Esophagus squamous epithelium (tissue), 5 donors: ENCODE results near the gene ARHGAP44. TPM values are rescaled to one million over a fixed set of nuclear protein-coding genes. Genes with fewer than 3 reads are reported as not detected.

ENCODE experiments used
- DNase-seq: peaks from one replicate; lab custom pipeline; 2025; lab: John Stamatoyannopoulos, UW
- H3K27ac ChIP-seq, 4 donors: fragments of 200-600 bp; sonication (generic); one replicate each; pipeline ENCODE4 v1.5.1; 2016 to 2019; ENCODE audit warnings: mild to moderate bottlenecking in 1 of 4
- H3K27me3 ChIP-seq, 4 donors: fragments of 200-600 bp; sonication (generic); 1 replicate in 3 of 4; 2 replicates in 1 of 4; pipeline versions ENCODE4 v1.5.1 to v1.6.0; 2017 to 2021; ENCODE audit warnings: antibody characterized with exemption in 1 of 4
- H3K36me3 ChIP-seq, 3 donors: fragments of 200-600 bp; sonication (generic); one replicate each; pipeline ENCODE4 v1.5.1; 2016 to 2019
- H3K4me1 ChIP-seq, 3 donors: fragments of 200-600 bp; sonication (generic); one replicate each; pipeline ENCODE4 v1.5.1; 2017 to 2019
- H3K4me3 ChIP-seq, 4 donors: fragments of 200-600 bp; sonication (generic); 1 replicate in 3 of 4; 2 replicates in 1 of 4; pipeline ENCODE4 v1.5.1; 2016 to 2019; ENCODE audit warnings: mild to moderate bottlenecking in 2 of 4, moderate library complexity in 1 of 4
- H3K9me3 ChIP-seq, 3 donors: fragments of 200-600 bp; sonication (generic); one replicate each; pipeline ENCODE4 v1.5.1; 2016 to 2019
- CTCF ChIP-seq, 6 experiments: fragments of 450-650 bp in 4 of 6; fragments of 200-600 bp in 2 of 6; sonication (generic) in 2 of 6; IDR thresholded peaks; one replicate each; pipeline ENCODE4 v1.5.1; 2016 to 2019; ENCODE audit warnings: antibody characterized with exemption in 6 of 6, mild to moderate bottlenecking in 4 of 6, moderate library complexity in 4 of 6
- POLR2A ChIP-seq, 4 donors: fragments of 450-650 bp; IDR thresholded peaks; one replicate each; pipeline ENCODE4 v1.6.1; 2017; ENCODE audit warnings: antibody characterized with exemption in 4 of 4, mild to moderate bottlenecking in 4 of 4, moderate library complexity in 3 of 4
- whole genome bisulfite sequencing, 2 donors: methylation state at CpG; one replicate each; pipeline ENCODE4 v1.1.5; 2018; 5-methylcytosine and 5-hydroxymethylcytosine counted together
- intact Hi-C: fragments of 100-400 bp; cut with DNase I; formaldehyde crosslinking; loops from one replicate; pipeline ENCODE4 v1.15.0; 2022
- total RNA-seq, 4 donors: library from RNA; depleted of rRNA; stranded (reverse); fragments of >200 nt; gene quantifications; one replicate each; pipeline ENCODE4 v1.1.0, GENCODE V29; 2016
- donor health status: DM: yes; HTN: yes; CAD: no.

The ARHGAP44 gene
- total RNA-seq, 4 donors from 2014 or later = 0.61 to 1.9 (median 0.89) TPM

- Histone ChIP-seq H3K36me3 (no peaks in the 10 kb centered on the region), H3K27ac (no peak overlapping the region), H3K4me3 (no peak overlapping the region), H3K9me3 (no peaks in the 10 kb centered on the region), H3K4me1 (peaks cover 0 to 15% (median 0%) of the 10 kb centered on the region in 3 donors), H3K27me3 (no peaks in the 10 kb centered on the region)
- DNase-seq = no peak
- 25 to 35% methylated on average over 4 of the region's 4 CpGs for WGBS, 2 donors
- TF ChIP-seq CTCF (IDR thresholded peaks at IDR 0.05) (no peak), POLR2A (IDR thresholded peaks at IDR 0.05) (no peak)
- intact Hi-C loops = no loop called here
These were observed 32.2 kb downstream of the ARHGAP44 start for GRCh38 chr17:12821376-12821940.

GRCh38 chr17:12826431-12826830 is 37.1 kb downstream of the ARHGAP44 start:
- no peak for DNase-seq
- no peaks in the 10 kb centered on the region for H3K27me3 ChIP-seq
- peaks cover 0 to 5% (median 4%) of the 10 kb centered on the region in 3 donors for H3K9me3 ChIP-seq
- intact Hi-C loops = no loop called here
- TF ChIP-seq CTCF (IDR thresholded peaks at IDR 0.05) (no peak), POLR2A (IDR thresholded peaks at IDR 0.05) (no peak)
- no peak overlapping the region for H3K4me3 ChIP-seq
- H3K4me1 ChIP-seq = peaks cover 0 to 7% (median 0%) of the 10 kb centered on the region in 3 donors
- no peaks in the 10 kb centered on the region for H3K36me3 ChIP-seq
- H3K27ac ChIP-seq = no peak overlapping the region
- 27 to 50% methylated on average over 1 of the region's 1 CpG for WGBS, 2 donors

DNA sequence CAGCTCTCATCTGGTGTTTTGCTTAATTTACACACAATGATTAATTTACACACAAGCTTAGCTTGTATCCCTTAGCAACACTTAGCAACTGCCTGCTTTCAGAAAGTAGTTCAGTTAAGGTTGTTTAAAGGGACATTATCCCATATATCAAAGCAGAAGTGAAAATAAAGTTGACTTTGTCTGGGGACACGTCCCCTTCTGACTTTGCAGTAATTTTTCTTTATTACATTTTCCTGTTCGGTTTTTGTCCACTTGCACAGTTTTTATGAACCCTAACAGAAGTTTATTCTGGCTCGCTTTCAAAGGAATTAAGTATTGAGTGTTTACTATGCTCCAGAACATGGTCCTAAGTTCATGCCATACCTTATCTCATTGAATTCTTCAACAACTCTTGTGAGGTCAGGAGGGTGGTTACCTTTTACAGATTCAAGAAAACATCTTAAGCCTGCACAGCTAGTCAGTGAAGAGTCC is 41.5 kb downstream of the ARHGAP44 start:
- Histone ChIP-seq H3K27ac (no peak overlapping the region), H3K4me1 (no peaks in the 10 kb centered on the region), H3K4me3 (no peak overlapping the region), H3K27me3 (no peaks in the 10 kb centered on the region), H3K36me3 (no peaks in the 10 kb centered on the region), H3K9me3 (peaks cover 0 to 17% (median 15%) of the 10 kb centered on the region in 3 donors)
- 44 to 59% methylated on average over 3 of the region's 3 CpGs for WGBS, 2 donors
- DNase-seq = no peak
- TF ChIP-seq POLR2A (IDR thresholded peaks at IDR 0.05) (no peak), CTCF (IDR thresholded peaks at IDR 0.05) (no peak)
- intact Hi-C loops = no loop called here

GRCh38 chr17:12831839-12832238 is 42.5 kb downstream of the ARHGAP44 start:
- Histone ChIP-seq H3K4me3 (no peak overlapping the region), H3K27me3 (no peaks in the 10 kb centered on the region), H3K9me3 (peaks cover 0 to 17% (median 15%) of the 10 kb centered on the region in 3 donors), H3K36me3 (no peaks in the 10 kb centered on the region), H3K4me1 (no peaks in the 10 kb centered on the region), H3K27ac (no peak overlapping the region)
- DNase-seq = no peak
- intact Hi-C loops = no loop called here
- 94 to 100% methylated on average over 1 of the region's 1 CpG for WGBS, 2 donors
- no peak for TF ChIP-seq POLR2A (IDR thresholded peaks at IDR 0.05)
- TF ChIP-seq CTCF (IDR thresholded peaks at IDR 0.05) = no peak

DNA sequence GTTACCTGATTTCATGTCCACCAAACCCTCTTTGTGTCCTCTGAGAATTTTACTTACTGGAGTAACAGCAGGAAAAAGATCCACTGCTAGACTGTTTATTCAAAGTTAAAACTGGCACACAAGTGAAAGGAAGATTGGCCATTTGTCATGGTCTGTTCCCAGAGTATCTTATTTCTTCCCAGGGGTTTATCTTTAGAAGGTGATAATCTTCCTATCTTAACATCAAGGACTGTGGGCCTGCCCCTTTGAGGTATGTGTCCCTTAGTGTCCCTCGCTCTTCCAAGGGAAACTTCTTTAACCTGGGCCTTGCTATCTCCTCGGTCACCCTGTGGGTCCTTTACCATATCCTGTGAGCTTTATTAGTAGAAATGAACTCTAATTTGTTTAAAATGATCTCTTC is 49.7 kb downstream of the ARHGAP44 start:
- Histone ChIP-seq H3K27me3 (no peaks in the 10 kb centered on the region), H3K36me3 (no peaks in the 10 kb centered on the region), H3K9me3 (no peaks in the 10 kb centered on the region), H3K4me1 (no peaks in the 10 kb centered on the region), H3K4me3 (no peak overlapping the region), H3K27ac (no peak overlapping the region)
- intact Hi-C loops = no loop called here
- TF ChIP-seq POLR2A (IDR thresholded peaks at IDR 0.05) (no peak), CTCF (IDR thresholded peaks at IDR 0.05) (no peak)
- 72 to 73% methylated on average over 2 of the region's 2 CpGs for WGBS, 2 donors
- no peak for DNase-seq
